H1 (cell line): ENCODE results near the gene MRPS16. TPM values are rescaled to one million over a fixed set of nuclear protein-coding genes. Genes with fewer than 3 reads are reported as not detected.

Experiments used
- ATF2 ChIP-seq: IDR thresholded peaks from 2 replicates; pipeline ENCODE4 v1.6.1; 2012; ENCODE audit warnings: low read length, inconsistent platforms
- BACH1 ChIP-seq: IDR thresholded peaks from 2 replicates; pipeline ENCODE4 v1.6.1; 2012; ENCODE audit warnings: low read length, improper control_type of control experiment
- CBX5 ChIP-seq: fragments of 300-800, 300-1000 bp; sonication (generic); IDR thresholded peaks from 2 replicates; pipeline ENCODE4 v1.7.1; 2016; ENCODE audit warnings: antibody characterized with exemption, low read length, low read depth
- CHD1 ChIP-seq: IDR thresholded peaks from 2 replicates; pipeline ENCODE4 v1.6.1; 2012; ENCODE audit warnings: low read depth, low read length, improper control_type of control experiment
- E2F6 ChIP-seq: IDR thresholded peaks from 2 replicates; pipeline ENCODE4 v1.6.1; 2012; ENCODE audit warnings: inconsistent platforms
- EZH2 ChIP-seq: fragments of 200-600 bp; sonication (generic); IDR thresholded peaks from 2 replicates; pipeline ENCODE4 v1.7.1; 2012; ENCODE audit warnings: low read depth, mild to moderate bottlenecking, moderate library complexity, low read length, inconsistent platforms; ENCODE audit not compliant: severe bottlenecking
- FOSL1 ChIP-seq: IDR thresholded peaks from 2 replicates; pipeline ENCODE4 v1.6.1; 2011; ENCODE audit warnings: mild to moderate bottlenecking, low read depth, low read length, moderate library complexity; ENCODE audit not compliant: insufficient read depth
- GABPA ChIP-seq: IDR thresholded peaks from 2 replicates; pipeline ENCODE4 v1.6.1; 2011; ENCODE audit warnings: mild to moderate bottlenecking, low read length, moderate library complexity, borderline replicate concordance; ENCODE audit not compliant: insufficient read depth
- KDM5A ChIP-seq: fragments of 200-600 bp; IDR thresholded peaks from 2 replicates; pipeline ENCODE4 v1.7.1; 2012; ENCODE audit warnings: mild to moderate bottlenecking, low read length, inconsistent platforms, mixed read lengths
- MAFK ChIP-seq: IDR thresholded peaks from 2 replicates; pipeline ENCODE4 v1.6.1; 2012; ENCODE audit warnings: low read depth, mild to moderate bottlenecking, improper control_type of control experiment, low read length
- MAX ChIP-seq: IDR thresholded peaks from 2 replicates; pipeline ENCODE4 v1.6.1; 2012; ENCODE audit warnings: inconsistent platforms
- RBBP5 ChIP-seq: IDR thresholded peaks from 2 replicates; pipeline ENCODE4 v1.7.1; 2012; ENCODE audit warnings: low read depth, mild to moderate bottlenecking, inconsistent platforms, low read length, moderate library complexity, borderline replicate concordance
- RNF2 ChIP-seq: fragments of 200-900, 300-1000 bp; sonication (generic); IDR thresholded peaks from 2 replicates; pipeline ENCODE4 v1.7.1; 2016; ENCODE audit warnings: borderline replicate concordance, low read depth, mild to moderate bottlenecking, antibody characterized with exemption, low read length; ENCODE audit not compliant: poor library complexity, severe bottlenecking; ENCODE audit errors: missing control alignments
- SAP30 ChIP-seq: fragments of 300-600 bp; sonication (generic); IDR thresholded peaks from 2 replicates; pipeline ENCODE4 v1.7.1; 2012; ENCODE audit warnings: low read length, moderate library complexity, mild to moderate bottlenecking, inconsistent platforms; ENCODE audit not compliant: insufficient read depth, insufficient replicate concordance
- SIN3A ChIP-seq, 2 experiments: IDR thresholded peaks in 1 of 2; conservative IDR thresholded peaks in 1 of 2; 2 replicates each; pipeline ENCODE4 v1.6.1; 2011 to 2012; ENCODE audit warnings: low read length in 2 of 2, improper control_type of control experiment in 1 of 2, low read depth in 1 of 2, mild to moderate bottlenecking in 1 of 2
- TCF12 ChIP-seq: IDR thresholded peaks from 2 replicates; pipeline ENCODE4 v1.6.1; 2011; ENCODE audit warnings: low read depth, mild to moderate bottlenecking, low read length
- TEAD4 ChIP-seq: IDR thresholded peaks from 2 replicates; pipeline ENCODE4 v1.6.1; 2012; ENCODE audit warnings: low read depth, low read length, inconsistent platforms, mixed read lengths
- USF2 ChIP-seq: IDR thresholded peaks from 2 replicates; pipeline ENCODE4 v1.6.1; 2011; ENCODE audit warnings: low read length, improper control_type of control experiment
- YY1 ChIP-seq: IDR thresholded peaks from 2 replicates; pipeline ENCODE4 v1.6.1; 2011; ENCODE audit warnings: low read depth, mild to moderate bottlenecking, low read length
- polyA plus RNA-seq, 7 experiments: library from polyadenylated mRNA; depleted of rRNA in 3 of 7; stranded (reverse) in 5 of 7; unstranded in 2 of 7; fragments of >200 nt in 5 of 7; fragments of 200-250 nt in 2 of 7; gene quantifications; 1 replicate in 5 of 7; 2 replicates in 1 of 7; 4 replicates in 1 of 7; pipeline versions ENCODE4 v1.2.1 to v1.2.3, GENCODE V29; 2011 to 2013; ENCODE audit warnings: missing spikeins in 2 of 7, mixed read lengths in 2 of 7
- total RNA-seq: library from RNA; stranded (reverse); fragmentation: NEBNext Ultra II Directional; extraction: Animal tissue kit (Norgen Biotek cat#: 25700); gene quantifications from 2 replicates; pipeline ENCODE4 v1.2.1, GENCODE V29; 2021

Gene MRPS16
- total and polyA plus RNA-seq, 2 of the 8 experiments (the other 6 are each of a cell fraction or from before 2014, with no cell fraction given): 125 to 203 TPM

- TF ChIP-seq ATF2 (no peak), YY1 (peak; percentile 84), FOSL1 (no peak), RNF2 (no peak), GABPA (no peak; the same call in 1 of the 2 replicates), RBBP5 (no peak; the same call in 1 of the 2 replicates), TCF12 (no peak), MAFK (no peak), MAX (peak; percentile 79), SAP30 (peak; percentile 23), CBX5 (no peak), USF2 (no peak), KDM5A (no peak), CHD1 (no peak; the same call in 1 of the 2 replicates), SIN3A (conservative IDR thresholded peaks at IDR 0.05 in 1 of 2, IDR thresholded peaks at IDR 0.05 in 1 of 2; ENCODE audit: low read depth in 1 of 2, low read length in 2 of 2) (peak in 1 of 2 experiments; percentile 79; a peak in 2 of 4 replicates), EZH2 (no peak), E2F6 (0 out of 2 replicates have a peak, but pooled peaks have one; percentile 42), TEAD4 (no peak), BACH1 (no peak)
Observed at GRCh38 chr10:73252445-73253224, at the start of gene MRPS16 (continued).
